ENCODE results near the gene FGB. TPM values are rescaled to one million over a fixed set of nuclear protein-coding genes. Genes with fewer than 3 reads are reported as not detected.
A peak's percentile ranks its signal among the peaks of the same experiment; 100 is the strongest.

The FGB gene
- total and polyA plus RNA-seq, 2 donors (not counting 1 experiment from before 2014, with no cell fraction given), result not detected

DNA sequence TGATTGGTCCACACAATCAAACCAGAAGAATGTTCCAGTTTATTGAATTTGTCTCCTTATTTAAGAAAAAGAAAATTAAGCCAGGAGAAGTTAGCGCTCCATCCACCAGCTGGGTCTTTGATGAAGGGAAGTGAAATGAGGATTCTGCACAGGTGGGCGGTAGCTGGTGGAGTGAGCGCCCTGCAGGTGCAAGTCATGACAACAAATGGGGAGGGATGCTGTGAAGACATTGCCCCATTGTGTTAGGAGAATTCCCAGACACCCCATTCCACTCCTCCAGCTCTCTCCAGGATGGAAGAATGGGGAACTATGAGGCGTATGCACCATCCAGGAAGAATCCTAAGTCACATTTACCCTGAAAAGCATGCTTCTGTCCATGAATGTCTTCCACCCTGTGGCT lies 35.5 kb upstream of the FGB start:
- Histone ChIP-seq H3K9me3 (ENCODE audit: control insufficient read depth, insufficient read depth, low read depth, low read length) (no peaks in the 10 kb centered on the region), H3K27ac (ENCODE audit: insufficient read depth, low read length) (no peak overlapping the region), H3K9ac (ENCODE audit: insufficient read depth, low read length) (no peak overlapping the region), H3K4me3 (replicated peaks in 1 of 4; ENCODE audit: control extremely low read depth in 1 of 4, insufficient read depth in 1 of 4, low read depth in 3 of 4, low read length in 4 of 4) (no peak overlapping the region), H2AFZ (ENCODE audit: low read length) (no peak overlapping the region), H3K4me2 (ENCODE audit: extremely low read depth, insufficient read depth, low read length) (no peak overlapping the region), H4K20me1 (ENCODE audit: control insufficient read depth, extremely low read depth, insufficient read depth, low read length) (no peaks in the 10 kb centered on the region), H3K79me2 (ENCODE audit: control insufficient read depth, insufficient read depth, low read length) (no peaks in the 10 kb centered on the region), H3K27me3 (ENCODE audit: control insufficient read depth, insufficient read depth, low read length) (no peaks in the 10 kb centered on the region), H3K36me3 (ENCODE audit: control insufficient read depth, insufficient read depth, low read length) (no peaks in the 10 kb centered on the region), H3K4me1 (ENCODE audit: control insufficient read depth, extremely low read depth, insufficient read depth, low read length) (no peaks in the 10 kb centered on the region)
- DNase-seq (ENCODE audit: low read depth in 2 of 2), result no peak
- TF ChIP-seq, protein P1, sequence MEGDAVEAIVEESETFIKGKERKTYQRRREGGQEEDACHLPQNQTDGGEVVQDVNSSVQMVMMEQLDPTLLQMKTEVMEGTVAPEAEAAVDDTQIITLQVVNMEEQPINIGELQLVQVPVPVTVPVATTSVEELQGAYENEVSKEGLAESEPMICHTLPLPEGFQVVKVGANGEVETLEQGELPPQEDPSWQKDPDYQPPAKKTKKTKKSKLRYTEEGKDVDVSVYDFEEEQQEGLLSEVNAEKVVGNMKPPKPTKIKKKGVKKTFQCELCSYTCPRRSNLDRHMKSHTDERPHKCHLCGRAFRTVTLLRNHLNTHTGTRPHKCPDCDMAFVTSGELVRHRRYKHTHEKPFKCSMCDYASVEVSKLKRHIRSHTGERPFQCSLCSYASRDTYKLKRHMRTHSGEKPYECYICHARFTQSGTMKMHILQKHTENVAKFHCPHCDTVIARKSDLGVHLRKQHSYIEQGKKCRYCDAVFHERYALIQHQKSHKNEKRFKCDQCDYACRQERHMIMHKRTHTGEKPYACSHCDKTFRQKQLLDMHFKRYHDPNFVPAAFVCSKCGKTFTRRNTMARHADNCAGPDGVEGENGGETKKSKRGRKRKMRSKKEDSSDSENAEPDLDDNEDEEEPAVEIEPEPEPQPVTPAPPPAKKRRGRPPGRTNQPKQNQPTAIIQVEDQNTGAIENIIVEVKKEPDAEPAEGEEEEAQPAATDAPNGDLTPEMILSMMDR (conservative IDR thresholded peaks at IDR 0.05 in 1 of 2, IDR thresholded peaks at IDR 0.05 in 1 of 2; ENCODE audit: low read depth in 1 of 2, low read length in 2 of 2), result no peak
- no peak for TF ChIP-seq EZH2 (IDR thresholded peaks at IDR 0.05; ENCODE audit: low read length, missing control alignments)

DNA sequence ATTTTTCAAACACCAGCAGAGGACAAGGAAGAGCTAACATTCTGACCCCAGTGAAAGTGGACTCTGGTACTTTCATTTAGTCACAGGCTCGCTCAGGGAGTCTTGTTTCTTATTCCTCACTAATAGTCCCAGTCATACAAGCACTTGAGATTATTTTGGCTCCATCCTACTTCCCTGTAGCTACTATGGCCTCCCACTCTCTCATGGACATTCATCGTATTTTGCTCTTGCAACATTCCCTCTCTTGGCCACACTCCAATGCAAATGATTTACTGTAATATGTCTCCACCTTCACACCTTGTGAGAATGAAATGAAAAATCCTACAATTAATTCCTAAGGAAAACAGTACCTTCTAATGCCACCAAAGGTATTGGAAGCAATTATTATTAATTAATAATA lies 33.9 kb upstream of the FGB start:
- Histone ChIP-seq H4K20me1 (ENCODE audit: control insufficient read depth, extremely low read depth, insufficient read depth, low read length) (no peaks in the 10 kb centered on the region), H3K4me1 (ENCODE audit: control insufficient read depth, extremely low read depth, insufficient read depth, low read length) (no peaks in the 10 kb centered on the region), H3K36me3 (ENCODE audit: control insufficient read depth, insufficient read depth, low read length) (no peaks in the 10 kb centered on the region), H3K4me3 (replicated peaks in 1 of 4; ENCODE audit: control extremely low read depth in 1 of 4, insufficient read depth in 1 of 4, low read depth in 3 of 4, low read length in 4 of 4) (no peak overlapping the region), H3K79me2 (ENCODE audit: control insufficient read depth, insufficient read depth, low read length) (no peaks in the 10 kb centered on the region), H3K9ac (ENCODE audit: insufficient read depth, low read length) (no peak overlapping the region), H2AFZ (ENCODE audit: low read length) (no peak overlapping the region), H3K9me3 (ENCODE audit: control insufficient read depth, insufficient read depth, low read depth, low read length) (no peaks in the 10 kb centered on the region), H3K27ac (ENCODE audit: insufficient read depth, low read length) (no peak overlapping the region), H3K27me3 (ENCODE audit: control insufficient read depth, insufficient read depth, low read length) (no peaks in the 10 kb centered on the region), H3K4me2 (ENCODE audit: extremely low read depth, insufficient read depth, low read length) (no peak overlapping the region)
- TF ChIP-seq, protein P1 (conservative IDR thresholded peaks at IDR 0.05 in 1 of 2, IDR thresholded peaks at IDR 0.05 in 1 of 2; ENCODE audit: low read depth in 1 of 2, low read length in 2 of 2), result no peak
- no peak for TF ChIP-seq EZH2 (IDR thresholded peaks at IDR 0.05; ENCODE audit: low read length, missing control alignments)
- DNase-seq (ENCODE audit: low read depth in 2 of 2), result peak in 1 of 2 donors; percentile 9

DNA sequence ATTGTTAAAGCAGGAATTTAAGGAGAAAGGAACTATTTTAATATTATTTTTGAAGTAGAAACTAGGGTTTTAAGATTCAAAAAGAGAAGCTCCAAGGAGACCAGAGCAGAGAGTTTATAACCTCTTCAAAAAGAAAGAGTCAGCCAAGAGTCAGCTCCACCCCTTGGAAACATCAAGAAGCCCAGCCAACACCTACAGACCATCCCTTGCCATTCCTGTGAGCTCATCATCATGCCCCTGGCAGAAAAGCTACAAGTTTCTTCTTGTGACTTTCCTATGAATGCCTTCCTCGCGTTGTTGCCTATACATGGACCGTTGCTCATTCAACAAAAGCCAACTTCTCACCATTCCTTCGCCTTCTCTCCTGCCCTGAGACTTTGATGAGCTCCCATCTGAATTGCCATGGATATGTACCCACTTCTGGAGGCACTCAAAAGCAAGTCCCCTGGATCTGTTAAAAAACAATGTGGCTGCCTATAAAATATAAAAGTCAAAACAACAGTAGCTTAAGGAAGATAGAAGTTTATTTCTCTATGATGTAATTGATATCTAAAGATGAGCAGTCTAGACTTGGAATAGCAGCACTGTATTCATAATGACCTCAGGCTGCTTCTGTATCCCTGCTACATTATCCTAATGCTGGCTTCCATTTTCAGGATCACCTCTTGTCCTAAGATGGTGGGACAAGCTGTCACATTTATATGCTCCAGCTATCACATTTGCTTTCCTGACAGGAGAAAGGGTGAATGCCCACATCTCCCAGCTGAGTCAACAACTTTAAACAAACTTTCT lies 32.9 kb upstream of the FGB start:
- Histone ChIP-seq H3K27me3 (ENCODE audit: control insufficient read depth, insufficient read depth, low read length) (no peaks in the 10 kb centered on the region), H3K9ac (ENCODE audit: insufficient read depth, low read length) (no peak overlapping the region), H3K27ac (ENCODE audit: insufficient read depth, low read length) (no peak overlapping the region), H2AFZ (ENCODE audit: low read length) (no peak overlapping the region), H3K9me3 (ENCODE audit: control insufficient read depth, insufficient read depth, low read depth, low read length) (no peaks in the 10 kb centered on the region), H3K4me1 (ENCODE audit: control insufficient read depth, extremely low read depth, insufficient read depth, low read length) (no peaks in the 10 kb centered on the region), H3K4me3 (replicated peaks in 1 of 4; ENCODE audit: control extremely low read depth in 1 of 4, insufficient read depth in 1 of 4, low read depth in 3 of 4, low read length in 4 of 4) (no peak overlapping the region), H3K4me2 (ENCODE audit: extremely low read depth, insufficient read depth, low read length) (no peak overlapping the region), H4K20me1 (ENCODE audit: control insufficient read depth, extremely low read depth, insufficient read depth, low read length) (no peaks in the 10 kb centered on the region), H3K36me3 (ENCODE audit: control insufficient read depth, insufficient read depth, low read length) (no peaks in the 10 kb centered on the region), H3K79me2 (ENCODE audit: control insufficient read depth, insufficient read depth, low read length) (no peaks in the 10 kb centered on the region)
- peak in 1 of 2 donors; percentile 45 for DNase-seq (ENCODE audit: low read depth in 2 of 2)
- TF ChIP-seq, protein P1 (conservative IDR thresholded peaks at IDR 0.05 in 1 of 2, IDR thresholded peaks at IDR 0.05 in 1 of 2; ENCODE audit: low read depth in 1 of 2, low read length in 2 of 2), result no peak
- no peak for TF ChIP-seq EZH2 (IDR thresholded peaks at IDR 0.05; ENCODE audit: low read length, missing control alignments)
